Measurements from ENCODE around the gene KIN. TPM values are rescaled to one million over a fixed set of nuclear protein-coding genes. Genes with fewer than 3 reads are reported as not detected.
A peak's percentile ranks its signal among the peaks of the same experiment; 100 is the strongest.

KIN gene
- total RNA-seq, 1 experiment from 2014 or later, result 23.4 TPM

GRCh38 chr10:7826971-7827370 lies 39.2 kb upstream of the KIN start:
- H3K4me1 ChIP-seq (ENCODE audit: insufficient read depth, low read length), result peaks cover 2% of the 10 kb centered on the region; the same call in 1 of the 2 replicates
- no peak overlapping the region for H2BK120ac ChIP-seq (ENCODE audit: low read depth, low read length, poor library complexity, severe bottlenecking)
- H3K56ac ChIP-seq (ENCODE audit: insufficient read length, low read depth, low read length), result no peak overlapping the region
- H3K79me2 ChIP-seq (ENCODE audit: insufficient read depth, low read length), result no peaks in the 10 kb centered on the region; the same call in 1 of the 2 replicates
- H3K27me3 ChIP-seq (ENCODE audit: insufficient read depth, low read length), result no peaks in the 10 kb centered on the region
- no peak overlapping the region for H2AK5ac ChIP-seq (ENCODE audit: insufficient read length, low read length)
- H2BK12ac ChIP-seq (ENCODE audit: insufficient read length, low read depth, low read length), result no peak overlapping the region
- no peak overlapping the region for H4K8ac ChIP-seq (replicated peaks; ENCODE audit: insufficient read length, low read depth, low read length)
- no peaks in the 10 kb centered on the region for H3K79me1 ChIP-seq (ENCODE audit: insufficient read depth, low read depth, low read length, poor library complexity, severe bottlenecking)
- no peaks in the 10 kb centered on the region for H4K20me1 ChIP-seq (ENCODE audit: control insufficient read depth, insufficient read depth, insufficient read length)
- DNase-seq, result peak; percentile 49
- no peak overlapping the region for H2BK15ac ChIP-seq (ENCODE audit: low read depth, low read length)
- no peak overlapping the region for H3K23ac ChIP-seq (ENCODE audit: insufficient read length, low read depth, low read length)
- Mint-ChIP-seq H3K27ac (peak overlapping the region in 2 of 3 experiments; percentile 56 to 87; a peak in 4 of 7 replicates), H3K4me3 (no peak overlapping the region; a peak in 1 of 5 replicates), H3K36me3 (ENCODE audit: insufficient read depth in 1 of 3, low read depth in 3 of 3) (peaks cover 3 to 28% (median 23%) of the 10 kb centered on the region in 3 experiments; a peak in 6 of 7 replicates), H3K4me1 (peaks cover 8% of the 10 kb centered on the region in 2 experiments), H3K27me3 (ENCODE audit: low read depth) (no peaks in the 10 kb centered on the region), H3K9me3 (no peaks in the 10 kb centered on the region)
- H2BK20ac ChIP-seq (ENCODE audit: low read depth, low read length, poor library complexity, severe bottlenecking), result no peak overlapping the region
- H3K9me3 ChIP-seq (ENCODE audit: control insufficient read depth, low read depth, low read length), result no peaks in the 10 kb centered on the region
- no peak overlapping the region for H3K4ac ChIP-seq (ENCODE audit: low read depth, low read length)
- H4K5ac ChIP-seq (ENCODE audit: insufficient read length, low read depth, low read length), result no peak overlapping the region
- no peak overlapping the region for H3K18ac ChIP-seq (ENCODE audit: insufficient read length, low read depth, low read length)
- H3T11ph ChIP-seq (ENCODE audit: low read length), result no peak overlapping the region
- no peak overlapping the region for H2BK5ac ChIP-seq (ENCODE audit: insufficient read length, low read length)
- H3K9ac ChIP-seq (ENCODE audit: extremely low read depth, insufficient read length, low read length), result no peak overlapping the region
- H3K27ac ChIP-seq (ENCODE audit: insufficient read length, low read depth, low read length), result no peak overlapping the region
- peak; percentile 16; the same call in 1 of the 3 replicates for TF ChIP-seq CTCF (conservative IDR thresholded peaks at IDR 0.05)
- no peak overlapping the region for H3K14ac ChIP-seq (ENCODE audit: insufficient read depth, low read length)
- WGBS (ENCODE audit: extremely low coverage, insufficient read length, low lambda C conversion rate), result no CpG with 5 or more reads among the region's 4 CpGs
- no peaks in the 10 kb centered on the region for H3K23me2 ChIP-seq (ENCODE audit: insufficient read length, low read depth, low read length, poor library complexity, severe bottlenecking)
- no peak overlapping the region for H3K4me2 ChIP-seq (ENCODE audit: insufficient read depth, insufficient read length, low read length)
- no peak overlapping the region for H4K91ac ChIP-seq (ENCODE audit: insufficient read length, low read depth, low read length)
- H2AFZ ChIP-seq (ENCODE audit: low read length), result no peak overlapping the region
